CD14-positive monocyte (primary cell): ENCODE measurements around the gene KCNIP2. TPM values are rescaled to one million over a fixed set of nuclear protein-coding genes. Genes with fewer than 3 reads are reported as not detected.

Source experiments
- DNase-seq, 3 donors: peaks; one replicate each; pipeline ENCODE4 v3.0.0-alpha.2; 2011 to 2022
- H2AFZ ChIP-seq: 2 replicates; pipeline ENCODE4 v1.6.0; 2012; ENCODE audit warnings: mild to moderate bottlenecking, low read depth, low read length, inconsistent platforms; ENCODE audit not compliant: insufficient read depth, poor library complexity, severe bottlenecking
- H3K27ac ChIP-seq, 2 donors: 1 replicate in 1 of 2; 2 replicates in 1 of 2; pipeline ENCODE4 v1.5.1; 2012 to 2013; ENCODE audit warnings: low read length in 2 of 2, control low read depth in 1 of 2, inconsistent platforms in 1 of 2, low read depth in 1 of 2, mild to moderate bottlenecking in 1 of 2
- H3K27me3 ChIP-seq, 2 donors: one replicate each; pipeline versions ENCODE4 v1.6.0 to v1.6.1; 2011 to 2013; ENCODE audit warnings: low read length in 2 of 2; ENCODE audit not compliant: control insufficient read depth in 2 of 2, insufficient read depth in 2 of 2
- H3K36me3 ChIP-seq, 2 donors: replicated peaks in 1 of 2; 1 replicate in 1 of 2; 2 replicates in 1 of 2; pipeline versions ENCODE4 v1.5.1 to v1.6.1; 2012 to 2013; ENCODE audit warnings: low read length in 2 of 2, control low read depth in 1 of 2, inconsistent platforms in 1 of 2, mild to moderate bottlenecking in 1 of 2; ENCODE audit not compliant: insufficient read depth in 2 of 2, control insufficient read depth in 1 of 2
- H3K4me1 ChIP-seq, 2 donors: 1 replicate in 1 of 2; 2 replicates in 1 of 2; pipeline versions ENCODE4 v1.5.1 to v1.6.1; 2012 to 2013; ENCODE audit warnings: low read length in 2 of 2, control low read depth in 1 of 2, inconsistent platforms in 1 of 2, mild to moderate bottlenecking in 1 of 2, moderate library complexity in 1 of 2; ENCODE audit not compliant: insufficient read depth in 2 of 2, control insufficient read depth in 1 of 2
- H3K4me2 ChIP-seq: replicated peaks from 2 replicates; pipeline ENCODE3; 2012; ENCODE audit warnings: low read length, moderate library complexity, mild to moderate bottlenecking; ENCODE audit not compliant: poor library complexity, severe bottlenecking; ENCODE audit errors: extremely low read depth
- H3K4me3 ChIP-seq, 3 experiments: fragments of 200-600 bp in 1 of 3; sonication (generic) in 1 of 3; replicated peaks in 1 of 3; 1 replicate in 2 of 3; 2 replicates in 1 of 3; pipeline ENCODE4 v1.5.1; 2011 to 2013; ENCODE audit warnings: low read length in 3 of 3, mild to moderate bottlenecking in 3 of 3, control low read depth in 2 of 3, low read depth in 2 of 3, inconsistent platforms in 1 of 3, moderate library complexity in 1 of 3
- H3K79me2 ChIP-seq: 2 replicates; pipeline ENCODE4 v1.6.0; 2012; ENCODE audit warnings: mild to moderate bottlenecking, control low read depth, inconsistent platforms, low read length, moderate library complexity; ENCODE audit not compliant: insufficient read depth
- H3K9ac ChIP-seq: 2 replicates; pipeline ENCODE4 v1.6.0; 2017; ENCODE audit warnings: low read length, mild to moderate bottlenecking; ENCODE audit not compliant: insufficient read depth, poor library complexity, severe bottlenecking
- H3K9me3 ChIP-seq, 2 donors: replicated peaks in 1 of 2; 1 replicate in 1 of 2; 2 replicates in 1 of 2; pipeline versions ENCODE4 v1.5.1 to v1.6.1; 2012 to 2013; ENCODE audit warnings: low read length in 2 of 2, control low read depth in 1 of 2; ENCODE audit not compliant: control insufficient read depth in 1 of 2, insufficient read depth in 1 of 2
- H4K20me1 ChIP-seq: 2 replicates; pipeline ENCODE4 v1.6.0; 2012; ENCODE audit warnings: mild to moderate bottlenecking, low read length, control low read depth, moderate library complexity; ENCODE audit not compliant: insufficient read depth
- H3K27ac Mint-ChIP-seq, 7 donors: one replicate each; pipeline ENCODE4 v1.8.0; 2020; ENCODE audit warnings: mild to moderate bottlenecking in 7 of 7, mixed read lengths in 7 of 7, moderate library complexity in 6 of 7, inconsistent platforms in 2 of 7
- H3K27me3 Mint-ChIP-seq, 3 donors: one replicate each; pipeline ENCODE4 v1.8.0; 2021 to 2022; ENCODE audit warnings: low read depth in 3 of 3, mild to moderate bottlenecking in 3 of 3, mixed read lengths in 3 of 3, moderate library complexity in 3 of 3, inconsistent platforms in 1 of 3
- H3K36me3 Mint-ChIP-seq, 2 donors: one replicate each; pipeline ENCODE4 v1.8.0; 2020; ENCODE audit warnings: mixed read lengths in 2 of 2, inconsistent platforms in 1 of 2, mild to moderate bottlenecking in 1 of 2
- H3K4me1 Mint-ChIP-seq: one replicate; pipeline ENCODE4 v1.8.0; 2020; ENCODE audit warnings: mild to moderate bottlenecking, mixed read lengths
- H3K4me3 Mint-ChIP-seq, 2 donors: one replicate each; pipeline ENCODE4 v1.8.0; 2020; ENCODE audit warnings: mild to moderate bottlenecking in 2 of 2, mixed read lengths in 2 of 2, moderate library complexity in 1 of 2
- H3K9me3 Mint-ChIP-seq, 7 donors: one replicate each; pipeline ENCODE4 v1.8.0; 2020 to 2022; ENCODE audit warnings: mixed read lengths in 7 of 7, mild to moderate bottlenecking in 6 of 7, moderate library complexity in 6 of 7, inconsistent platforms in 2 of 7
- WGBS: methylation state at CpG from one replicate; pipeline ENCODE4 v1.1.5; 2013; ENCODE audit warnings: missing lambda C conversion rate; ENCODE audit not compliant: insufficient coverage; 5-methylcytosine and 5-hydroxymethylcytosine counted together
- intact Hi-C, 2 donors: fragments of 100-400 bp; cut with micrococcal nuclease; formaldehyde crosslinking; loops; one replicate each; pipeline versions ENCODE4 v1.15.0 to v1.15.1; 2023
- polyA plus RNA-seq, 3 donors: library from polyadenylated mRNA; depleted of rRNA in 1 of 3; unstranded in 2 of 3; stranded (reverse) in 1 of 3; fragments of 300-500 nt in 2 of 3; fragments of >200 nt in 1 of 3; fragmentation: Illumina TruSeq in 2 of 3; gene quantifications; 1 replicate in 2 of 3; 2 replicates in 1 of 3; pipeline ENCODE4 v1.2.3, GENCODE V29; 2012 to 2021
- TF ChIP-seq, protein P1 (sequence below): fragments of 200-600 bp; IDR thresholded peaks from one replicate; pipeline ENCODE4 v1.8.0; 2022; ENCODE audit warnings: antibody characterized with exemption, mild to moderate bottlenecking

KCNIP2 gene
- polyA plus RNA-seq, 3 donors = 0.48 to 2.1 TPM; not detected in 1

DNA sequence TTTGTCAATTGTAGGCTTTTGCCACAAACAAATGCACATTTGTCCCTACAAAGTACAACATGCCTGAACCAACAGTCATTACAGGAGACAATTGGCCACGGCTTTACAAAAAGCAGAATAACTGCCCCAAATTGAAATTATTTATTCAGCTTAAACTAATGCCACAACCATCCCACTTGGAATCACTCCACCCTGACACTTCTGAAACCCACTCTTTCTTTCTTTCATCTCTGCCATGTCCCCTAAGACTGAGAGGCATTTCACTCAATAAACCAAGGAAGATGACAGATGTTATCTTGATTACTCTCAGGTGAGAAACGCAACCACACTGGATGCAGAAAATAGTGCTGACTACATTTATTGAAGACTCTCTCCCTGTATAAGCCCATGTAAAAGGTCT lies 57.8 kb downstream of the KCNIP2 start:
- no peak for DNase-seq
- Histone ChIP-seq H2AFZ (no peak overlapping the region), H3K9me3 (no peaks in the 10 kb centered on the region), H3K79me2 (no peaks in the 10 kb centered on the region), H3K9ac (no peak overlapping the region), H3K4me3 (no peak overlapping the region), H3K4me1 (peaks cover 18 to 27% of the 10 kb centered on the region in 2 donors), H3K27ac (no peak overlapping the region), H3K36me3 (peaks cover 60 to 69% of the 10 kb centered on the region in 2 donors), H4K20me1 (peaks cover 63% of the 10 kb centered on the region), H3K4me2 (no peak overlapping the region), H3K27me3 (no peaks in the 10 kb centered on the region)
- H3K27ac Mint-ChIP-seq = no peak overlapping the region
- peaks cover 0 to 2% (median 0%) of the 10 kb centered on the region in 3 donors for H3K27me3 Mint-ChIP-seq
- WGBS = 100% methylated on average over 2 of the region's 2 CpGs
- no peaks in the 10 kb centered on the region for H3K9me3 Mint-ChIP-seq
- peaks cover 46 to 62% of the 10 kb centered on the region in 2 donors for H3K36me3 Mint-ChIP-seq
- no peak overlapping the region for H3K4me3 Mint-ChIP-seq
- H3K4me1 Mint-ChIP-seq = peaks cover 27% of the 10 kb centered on the region
- intact Hi-C loops = no loop called here
- TF ChIP-seq, protein P1, sequence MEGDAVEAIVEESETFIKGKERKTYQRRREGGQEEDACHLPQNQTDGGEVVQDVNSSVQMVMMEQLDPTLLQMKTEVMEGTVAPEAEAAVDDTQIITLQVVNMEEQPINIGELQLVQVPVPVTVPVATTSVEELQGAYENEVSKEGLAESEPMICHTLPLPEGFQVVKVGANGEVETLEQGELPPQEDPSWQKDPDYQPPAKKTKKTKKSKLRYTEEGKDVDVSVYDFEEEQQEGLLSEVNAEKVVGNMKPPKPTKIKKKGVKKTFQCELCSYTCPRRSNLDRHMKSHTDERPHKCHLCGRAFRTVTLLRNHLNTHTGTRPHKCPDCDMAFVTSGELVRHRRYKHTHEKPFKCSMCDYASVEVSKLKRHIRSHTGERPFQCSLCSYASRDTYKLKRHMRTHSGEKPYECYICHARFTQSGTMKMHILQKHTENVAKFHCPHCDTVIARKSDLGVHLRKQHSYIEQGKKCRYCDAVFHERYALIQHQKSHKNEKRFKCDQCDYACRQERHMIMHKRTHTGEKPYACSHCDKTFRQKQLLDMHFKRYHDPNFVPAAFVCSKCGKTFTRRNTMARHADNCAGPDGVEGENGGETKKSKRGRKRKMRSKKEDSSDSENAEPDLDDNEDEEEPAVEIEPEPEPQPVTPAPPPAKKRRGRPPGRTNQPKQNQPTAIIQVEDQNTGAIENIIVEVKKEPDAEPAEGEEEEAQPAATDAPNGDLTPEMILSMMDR = no peak

DNA sequence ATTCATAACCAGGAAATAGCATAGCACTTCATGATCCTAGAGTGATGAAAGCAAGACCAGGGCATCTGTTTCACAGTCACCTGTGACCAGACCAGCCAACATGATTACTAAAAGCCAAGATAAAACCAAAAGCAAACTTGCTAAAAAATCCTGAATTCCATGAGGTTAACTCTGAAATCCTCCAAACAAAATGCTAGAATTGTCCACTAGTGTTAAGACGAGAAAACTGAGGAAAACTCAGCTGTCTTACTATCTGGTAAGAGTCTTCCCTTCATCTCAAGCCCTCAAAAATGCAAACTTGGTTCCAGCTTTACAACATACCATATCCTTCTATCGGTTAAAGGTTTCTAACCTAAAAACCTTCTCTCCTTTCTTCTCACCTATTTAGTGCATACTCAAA lies 59.0 kb downstream of the KCNIP2 start:
- peaks cover 48 to 56% of the 10 kb centered on the region in 2 donors for H3K36me3 ChIP-seq
- no peak overlapping the region for H3K4me3 ChIP-seq
- H3K27ac ChIP-seq = peak overlapping the region in 1 of 2 donors; percentile 30
- peak overlapping the region in 1 of 7 donors; percentile 21 for H3K27ac Mint-ChIP-seq
- no peak overlapping the region for H3K4me3 Mint-ChIP-seq
- peaks cover 38 to 52% of the 10 kb centered on the region in 2 donors for H3K36me3 Mint-ChIP-seq
- no peak for DNase-seq
- no peaks in the 10 kb centered on the region for H3K9me3 ChIP-seq
- peaks cover 0 to under 1% (median 0%) of the 10 kb centered on the region in 7 donors for H3K9me3 Mint-ChIP-seq
- intact Hi-C loops = loop anchor here (5.0 kb wide), 3 partner anchors 182 to 572 kb away; partner anchors contain the start of gene HPS6 (in 1 of the 2)
- peaks cover 0 to 2% of the 10 kb centered on the region in 2 donors for H3K27me3 ChIP-seq
- no peak overlapping the region for H2AFZ ChIP-seq
- peaks cover 67% of the 10 kb centered on the region for H4K20me1 ChIP-seq
- no peaks in the 10 kb centered on the region for H3K79me2 ChIP-seq
- peaks cover 24 to 39% of the 10 kb centered on the region in 2 donors for H3K4me1 ChIP-seq
- TF ChIP-seq, protein P1 = no peak
- H3K4me2 ChIP-seq = no peak overlapping the region
- no peak overlapping the region for H3K9ac ChIP-seq
- peaks cover 36% of the 10 kb centered on the region for H3K4me1 Mint-ChIP-seq
- peaks cover under 1 to 11% (median 4%) of the 10 kb centered on the region in 3 donors for H3K27me3 Mint-ChIP-seq
- WGBS = 83% methylated on average over 1 of the region's 2 CpGs
